Tibial nerve (tissue), 4 donors: ENCODE data around the gene PPM1G. TPM values are rescaled to one million over a fixed set of nuclear protein-coding genes. Genes with fewer than 3 reads are reported as not detected.
A peak's percentile ranks its signal among the peaks of the same experiment; 100 is the strongest.
"Not testable (repeated sequence)": the region's sequence is repeated elsewhere in the genome, so short reads cannot be mapped to it uniquely, and the experiment has no call there.

Source experiments
- DNase-seq, 2 donors: peaks; one replicate each; pipeline ENCODE4 v3.0.0-alpha.2; 2019; ENCODE audit warnings: low spot score in 2 of 2
- H3K27ac ChIP-seq, 4 donors: fragments of 200-600 bp; sonication (generic) in 3 of 4; one replicate each; pipeline ENCODE4 v1.5.1; 2017 to 2019; ENCODE audit warnings: mild to moderate bottlenecking in 1 of 4
- H3K27me3 ChIP-seq, 2 donors: fragments of 200-600 bp; sonication (generic) in 1 of 2; one replicate each; pipeline versions ENCODE4 v1.5.1 to v1.6.0; 2017 to 2019
- H3K36me3 ChIP-seq, 3 donors: fragments of 200-600 bp; sonication (generic); one replicate each; pipeline ENCODE4 v1.5.1; 2018 to 2019
- H3K4me1 ChIP-seq, 4 donors: fragments of 200-600 bp; sonication (generic) in 3 of 4; one replicate each; pipeline ENCODE4 v1.5.1; 2017 to 2019
- H3K4me3 ChIP-seq, 4 donors: fragments of 200-600 bp; sonication (generic) in 3 of 4; one replicate each; pipeline ENCODE4 v1.5.1; 2017 to 2019; ENCODE audit warnings: mild to moderate bottlenecking in 1 of 4, moderate library complexity in 1 of 4
- H3K9me3 ChIP-seq, 4 donors: fragments of 200-600 bp; sonication (generic) in 3 of 4; one replicate each; pipeline ENCODE4 v1.5.1; 2017 to 2019
- EP300 ChIP-seq, 2 donors: sonication (generic); formaldehyde crosslinking; IDR thresholded peaks; one replicate each; pipeline ENCODE4 v1.6.1; 2017; ENCODE audit warnings: antibody characterized with exemption in 2 of 2, mild to moderate bottlenecking in 1 of 2
- POLR2A ChIP-seq, 2 donors: fragments of 450-650 bp; IDR thresholded peaks; one replicate each; pipeline ENCODE4 v1.6.1; 2017; ENCODE audit warnings: antibody characterized with exemption in 2 of 2, mild to moderate bottlenecking in 2 of 2, moderate library complexity in 2 of 2
- WGBS, 2 donors: methylation state at CpG; one replicate each; pipeline ENCODE4 v1.1.5; 2018; 5-methylcytosine and 5-hydroxymethylcytosine counted together
- total RNA-seq, 4 donors: library from RNA; depleted of rRNA; stranded (reverse); fragments of >200 nt; gene quantifications; one replicate each; pipeline ENCODE4 v1.1.0, GENCODE V29; 2016
- TF ChIP-seq, protein P1 (sequence below), 5 experiments: fragments of 200-600 bp in 3 of 5; fragments of 450-650 bp in 2 of 5; sonication (generic) in 3 of 5; IDR thresholded peaks; one replicate each; pipeline ENCODE4 v1.5.1; 2016 to 2019; ENCODE audit warnings: antibody characterized with exemption in 5 of 5, mild to moderate bottlenecking in 3 of 5, moderate library complexity in 2 of 5

The PPM1G gene
- total RNA-seq, 4 donors from 2014 or later, result 33.7 to 53.6 (median 47.9) TPM

DNA sequence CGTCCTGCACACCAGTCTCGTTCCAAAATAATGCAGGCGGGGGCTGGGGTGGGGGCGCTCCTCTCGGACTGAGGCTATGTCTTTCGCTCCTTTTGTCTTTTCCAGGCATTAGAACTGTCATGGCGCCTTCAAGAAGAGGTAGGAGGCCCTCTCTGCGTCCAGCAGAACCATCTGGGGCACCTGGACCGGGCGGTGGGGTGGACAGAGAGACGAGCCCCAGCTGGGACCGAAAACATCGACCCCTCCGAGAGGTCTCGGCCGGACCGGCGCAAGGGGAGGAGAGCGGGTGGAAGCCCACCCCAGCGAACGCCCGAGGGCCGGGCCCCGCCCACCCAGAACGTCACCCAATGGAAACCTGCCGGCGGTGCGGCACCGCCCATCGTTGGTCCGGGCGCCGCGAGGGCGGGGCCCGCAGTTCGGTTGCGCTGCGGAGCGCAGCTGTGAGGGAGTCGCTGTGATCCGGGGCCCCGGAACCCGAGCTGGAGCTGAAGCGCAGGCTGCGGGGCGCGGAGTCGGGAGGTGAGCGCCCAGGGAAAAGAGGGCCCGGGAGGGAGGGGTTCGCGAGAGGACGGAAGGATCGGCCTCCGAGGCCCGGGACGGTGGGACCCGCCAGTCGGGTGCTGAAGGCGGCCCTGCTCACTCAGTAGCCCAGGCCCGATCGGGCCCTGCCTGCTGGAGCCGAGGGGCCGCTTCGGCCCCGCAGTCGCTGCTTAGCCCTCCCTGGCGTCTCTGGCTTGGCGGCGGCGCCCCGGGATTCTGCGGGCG is 19.0 kb upstream of the PPM1G start, which contains the start of gene NRBP1:
Gene NRBP1, plus strand, starts transcription at position 419 of the 765 bp plus-strand sequence. CDS start 4,643 bp downstream, outside the sequence.
- H3K27me3 ChIP-seq, result no peaks in the 10 kb centered on the region
- 0 to 1% methylated on average over 53 to 64 of the region's 75 CpGs for WGBS, 2 donors
- no peaks in the 10 kb centered on the region for H3K9me3 ChIP-seq
- peak within 1 kb of the TSS; percentile 95 to 99 (median 98) for H3K27ac ChIP-seq
- TF ChIP-seq POLR2A (IDR thresholded peaks at IDR 0.05) (peak; percentile 68 to 91), EP300 (IDR thresholded peaks at IDR 0.05) (peak; percentile 61 to 97)
- TF ChIP-seq, protein P1, sequence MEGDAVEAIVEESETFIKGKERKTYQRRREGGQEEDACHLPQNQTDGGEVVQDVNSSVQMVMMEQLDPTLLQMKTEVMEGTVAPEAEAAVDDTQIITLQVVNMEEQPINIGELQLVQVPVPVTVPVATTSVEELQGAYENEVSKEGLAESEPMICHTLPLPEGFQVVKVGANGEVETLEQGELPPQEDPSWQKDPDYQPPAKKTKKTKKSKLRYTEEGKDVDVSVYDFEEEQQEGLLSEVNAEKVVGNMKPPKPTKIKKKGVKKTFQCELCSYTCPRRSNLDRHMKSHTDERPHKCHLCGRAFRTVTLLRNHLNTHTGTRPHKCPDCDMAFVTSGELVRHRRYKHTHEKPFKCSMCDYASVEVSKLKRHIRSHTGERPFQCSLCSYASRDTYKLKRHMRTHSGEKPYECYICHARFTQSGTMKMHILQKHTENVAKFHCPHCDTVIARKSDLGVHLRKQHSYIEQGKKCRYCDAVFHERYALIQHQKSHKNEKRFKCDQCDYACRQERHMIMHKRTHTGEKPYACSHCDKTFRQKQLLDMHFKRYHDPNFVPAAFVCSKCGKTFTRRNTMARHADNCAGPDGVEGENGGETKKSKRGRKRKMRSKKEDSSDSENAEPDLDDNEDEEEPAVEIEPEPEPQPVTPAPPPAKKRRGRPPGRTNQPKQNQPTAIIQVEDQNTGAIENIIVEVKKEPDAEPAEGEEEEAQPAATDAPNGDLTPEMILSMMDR (IDR thresholded peaks at IDR 0.05), result peak in 1 of 5 experiments; percentile 14
- peak; percentile 83 to 89 for DNase-seq
- peak within 1 kb of the TSS; percentile 85 to 98 (median 93) for H3K4me3 ChIP-seq
- peaks cover 0 to 44% (median 19%) of the 10 kb centered on the region in 4 donors for H3K4me1 ChIP-seq
- peaks cover 0 to 5% (median 3%) of the 10 kb centered on the region in 3 donors for H3K36me3 ChIP-seq

DNA sequence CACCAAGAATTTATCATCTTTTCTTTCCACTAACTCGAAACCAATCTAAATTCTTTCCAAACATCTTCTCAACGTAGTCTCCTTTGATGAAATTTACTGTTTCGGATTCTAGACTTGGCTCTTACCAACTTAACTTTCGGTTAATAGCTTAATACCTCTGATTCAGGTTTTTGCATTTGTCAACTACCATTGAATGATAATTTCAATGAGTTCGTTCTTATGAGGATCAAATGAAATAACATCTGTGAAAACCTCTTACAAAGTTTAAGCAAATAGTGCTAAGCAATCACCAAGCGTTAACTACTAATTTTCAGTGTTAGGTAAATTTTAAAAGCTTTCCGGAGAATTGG is 18.4 kb upstream of the PPM1G start:
- no peaks in the 10 kb centered on the region for H3K27me3 ChIP-seq
- H3K27ac ChIP-seq, result peak overlapping the region; percentile 95 to 99 (median 98)
- peak overlapping the region; percentile 85 to 98 (median 93) for H3K4me3 ChIP-seq
- peaks cover 0 to 39% (median 19%) of the 10 kb centered on the region in 4 donors for H3K4me1 ChIP-seq
- WGBS, 2 donors, result 15 to 16% methylated on average over 7 of the region's 7 CpGs
- TF ChIP-seq, protein P1 (IDR thresholded peaks at IDR 0.05), result no peak
- TF ChIP-seq POLR2A (IDR thresholded peaks at IDR 0.05), result no peak
- TF ChIP-seq EP300 (IDR thresholded peaks at IDR 0.05), result no peak
- no peak for DNase-seq
- H3K9me3 ChIP-seq, result no peaks in the 10 kb centered on the region
- H3K36me3 ChIP-seq, result no peaks in the 10 kb centered on the region

DNA sequence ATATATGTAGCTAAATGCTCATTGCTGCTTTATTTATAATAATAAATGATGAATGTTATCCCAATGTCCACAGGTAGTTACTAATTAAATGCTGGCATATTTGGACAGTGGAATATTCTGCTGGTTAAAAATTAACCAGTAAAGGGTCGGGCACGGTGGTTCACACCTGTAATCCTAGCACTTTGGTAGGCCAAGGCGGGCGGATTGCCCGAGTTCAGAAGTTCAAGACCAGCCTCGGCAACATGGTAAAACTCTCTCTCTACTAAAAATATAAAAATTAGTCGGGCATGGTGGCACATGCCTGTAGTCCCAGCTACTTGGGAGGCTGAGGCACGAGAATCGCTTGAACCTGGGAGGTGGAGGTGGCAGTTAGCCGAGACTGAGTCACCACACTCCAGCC is 15.6 kb upstream of the PPM1G start:
- 89 to 96% methylated on average over 10 of the region's 10 CpGs for WGBS, 2 donors
- H3K4me1 ChIP-seq, result peaks cover 0 to 11% (median 7%) of the 10 kb centered on the region in 4 donors
- not testable (repeated sequence) for DNase-seq, H3K4me3 ChIP-seq, H3K36me3 ChIP-seq, H3K27me3 ChIP-seq, H3K27ac ChIP-seq, H3K9me3 ChIP-seq

DNA sequence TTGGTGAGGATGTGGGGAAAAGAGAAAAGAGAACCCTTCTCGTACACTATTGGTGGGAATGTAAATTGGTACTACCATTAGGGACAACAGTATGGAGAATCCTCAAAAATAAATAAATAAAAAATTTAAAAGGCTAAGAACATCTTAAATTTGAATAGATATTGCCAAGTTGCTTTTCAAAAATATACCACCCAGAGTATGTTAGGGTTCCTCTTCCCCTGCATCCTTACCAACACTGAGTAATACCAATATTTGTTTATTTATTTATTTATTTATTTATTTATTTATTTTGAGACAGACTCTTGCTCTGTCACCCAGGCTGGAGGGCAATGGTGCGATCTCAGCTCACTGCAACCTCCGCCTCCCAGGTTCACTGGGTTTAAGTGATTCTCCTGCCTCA is 13.6 kb upstream of the PPM1G start:
- no peaks in the 10 kb centered on the region for H3K36me3 ChIP-seq
- H3K9me3 ChIP-seq, result no peaks in the 10 kb centered on the region
- TF ChIP-seq EP300 (IDR thresholded peaks at IDR 0.05) (no peak), POLR2A (IDR thresholded peaks at IDR 0.05) (no peak)
- TF ChIP-seq, protein P1 (IDR thresholded peaks at IDR 0.05), result no peak
- H3K4me1 ChIP-seq, result peaks cover 0 to 5% (median 0%) of the 10 kb centered on the region in 4 donors
- H3K4me3 ChIP-seq, result no peak overlapping the region
- H3K27ac ChIP-seq, result no peak overlapping the region
- no peaks in the 10 kb centered on the region for H3K27me3 ChIP-seq
- 90 to 93% methylated on average over 3 of the region's 3 CpGs for whole genome bisulfite sequencing, 2 donors
- DNase-seq, result no peak

DNA sequence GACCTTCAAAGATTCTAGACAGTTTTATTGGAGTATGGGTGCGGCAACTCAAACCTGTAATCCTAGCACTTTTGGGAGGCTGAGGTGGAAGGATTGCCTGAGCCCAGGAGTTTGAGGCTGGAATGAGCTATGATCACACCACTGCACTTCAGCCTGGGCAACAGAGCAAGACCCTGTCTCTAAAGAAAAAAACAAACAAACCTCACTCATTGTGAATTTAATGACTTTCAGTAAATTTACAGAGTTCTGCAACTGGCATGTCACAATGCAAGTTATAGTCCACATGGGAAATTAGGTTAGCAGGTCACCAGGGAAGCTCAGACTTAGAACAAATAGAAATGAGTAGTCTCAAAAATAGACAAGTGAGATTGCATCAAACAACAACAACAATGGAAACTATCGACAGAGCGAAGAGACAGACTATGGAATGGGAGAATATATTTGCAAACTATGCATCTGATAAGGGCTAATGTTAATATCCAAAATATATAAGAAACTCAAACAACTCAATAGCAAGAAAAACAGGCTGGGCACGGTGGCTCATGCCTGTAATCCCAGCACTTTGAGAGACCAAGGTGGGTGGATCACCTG is 12.4 kb upstream of the PPM1G start:
- WGBS, 2 donors, result 79 to 82% methylated on average over 4 of the region's 4 CpGs
- TF ChIP-seq, protein P1 (IDR thresholded peaks at IDR 0.05), result no peak
- no peak for TF ChIP-seq POLR2A (IDR thresholded peaks at IDR 0.05)
- H3K36me3 ChIP-seq, result no peaks in the 10 kb centered on the region
- no peak for DNase-seq
- no peaks in the 10 kb centered on the region for H3K9me3 ChIP-seq
- H3K27ac ChIP-seq, result no peak overlapping the region
- no peaks in the 10 kb centered on the region for H3K4me1 ChIP-seq
- H3K4me3 ChIP-seq, result no peak overlapping the region
- no peaks in the 10 kb centered on the region for H3K27me3 ChIP-seq
